GM12878 (cell line): ENCODE data around the gene SEMA7A. TPM values are rescaled to one million over a fixed set of nuclear protein-coding genes. Genes with fewer than 3 reads are reported as not detected.

ENCODE experiments used
- ATF3 ChIP-seq: IDR thresholded peaks from 2 replicates; pipeline ENCODE4 v1.6.1; 2011; ENCODE audit warnings: low read depth, mild to moderate bottlenecking, low read length, moderate library complexity, borderline replicate concordance; ENCODE audit errors: extremely low read depth
- BACH1 ChIP-seq: fragments of 450-650 bp; IDR thresholded peaks from 2 replicates; pipeline ENCODE4 v1.6.1; 2017; ENCODE audit warnings: mild to moderate bottlenecking, borderline replicate concordance
- BHLHE40 ChIP-seq, 2 experiments: fragments of 450-650 bp in 1 of 2; IDR thresholded peaks; 2 replicates each; pipeline ENCODE4 v1.6.1; 2011 to 2017; ENCODE audit warnings: low read depth in 2 of 2, borderline replicate concordance in 1 of 2, improper control_type of control experiment in 1 of 2, low read length in 1 of 2, mild to moderate bottlenecking in 1 of 2
- BRCA1 ChIP-seq: IDR thresholded peaks from 2 replicates; pipeline ENCODE4 v1.6.1; 2011; ENCODE audit warnings: low read depth, low read length, improper control_type of control experiment
- CBX5 ChIP-seq: sonication (generic); IDR thresholded peaks from 2 replicates; pipeline ENCODE4 v1.6.1; 2016; ENCODE audit warnings: low read depth, moderate library complexity, mild to moderate bottlenecking, inconsistent platforms
- CHD2 ChIP-seq: IDR thresholded peaks from 2 replicates; pipeline ENCODE4 v1.6.1; 2011; ENCODE audit warnings: low read depth, low read length, improper control_type of control experiment, borderline replicate concordance
- E2F4 ChIP-seq: IDR thresholded peaks from 2 replicates; pipeline ENCODE4 v1.6.1; 2012; ENCODE audit warnings: low read depth, low read length, improper control_type of control experiment
- EED ChIP-seq: sonication (generic); IDR thresholded peaks from 2 replicates; pipeline ENCODE4 v1.6.1; 2016; ENCODE audit warnings: antibody characterized with exemption, low read depth
- EZH2 ChIP-seq: IDR thresholded peaks from 2 replicates; pipeline ENCODE4 v1.6.1; 2012; ENCODE audit warnings: low read depth, mild to moderate bottlenecking, control low read depth, inconsistent platforms, low read length, borderline replicate concordance; ENCODE audit not compliant: control insufficient read depth
- IKZF1 ChIP-seq: fragments of 450-650 bp; conservative IDR thresholded peaks from 2 replicates; pipeline ENCODE4 v1.6.1; 2017; ENCODE audit warnings: antibody characterized with exemption, mild to moderate bottlenecking
- IRF3 ChIP-seq: fragments of 450-650 bp; IDR thresholded peaks from 2 replicates; pipeline ENCODE4 v1.6.1; 2014; ENCODE audit warnings: mild to moderate bottlenecking
- LARP7 ChIP-seq: fragments of 450-650 bp; IDR thresholded peaks from 2 replicates; pipeline ENCODE4 v1.6.1; 2017; ENCODE audit warnings: mild to moderate bottlenecking
- MEF2A ChIP-seq: IDR thresholded peaks from 2 replicates; pipeline ENCODE4 v1.6.1; 2011; ENCODE audit warnings: low read depth, mild to moderate bottlenecking, low read length, moderate library complexity; ENCODE audit not compliant: insufficient read depth
- MLLT1 ChIP-seq: fragments of 450-650 bp; IDR thresholded peaks from 2 replicates; pipeline ENCODE4 v1.6.1; 2016; ENCODE audit warnings: mild to moderate bottlenecking
- NBN ChIP-seq: fragments of 450-650 bp; IDR thresholded peaks from 2 replicates; pipeline ENCODE4 v1.6.1; 2016
- NFIC ChIP-seq: IDR thresholded peaks from 2 replicates; pipeline ENCODE4 v1.6.1; 2012; ENCODE audit warnings: low read depth, mild to moderate bottlenecking, inconsistent platforms, low read length, moderate library complexity
- NR2F1 ChIP-seq: fragments of 450-650 bp; conservative IDR thresholded peaks from 2 replicates; pipeline ENCODE4 v1.6.1; 2017; ENCODE audit warnings: mild to moderate bottlenecking
- NRF1 ChIP-seq: conservative IDR thresholded peaks from 2 replicates; pipeline ENCODE4 v1.6.1; 2011; ENCODE audit warnings: mild to moderate bottlenecking, low read depth, low read length, improper control_type of control experiment
- PAX5 ChIP-seq: IDR thresholded peaks from 2 replicates; pipeline ENCODE4 v1.6.1; 2011; ENCODE audit warnings: low read depth, low read length, borderline replicate concordance
- POLR2A ChIP-seq: IDR thresholded peaks from 2 replicates; pipeline ENCODE4 v1.6.1; 2011; ENCODE audit warnings: low read depth, mild to moderate bottlenecking, low read length
- POLR2AphosphoS5 ChIP-seq: IDR thresholded peaks from 2 replicates; pipeline ENCODE4 v1.6.1; 2011; ENCODE audit warnings: mild to moderate bottlenecking, low read length, inconsistent platforms
- SIX5 ChIP-seq: IDR thresholded peaks from 2 replicates; pipeline ENCODE4 v1.6.1; 2011; ENCODE audit warnings: mild to moderate bottlenecking, low read depth, low read length, moderate library complexity; ENCODE audit not compliant: severe bottlenecking
- SMAD5 ChIP-seq: IDR thresholded peaks from 2 replicates; pipeline ENCODE4 v1.6.1; 2016; ENCODE audit warnings: antibody characterized with exemption, low read depth
- SMARCA5 ChIP-seq: fragments of 450-650 bp; IDR thresholded peaks from 2 replicates; pipeline ENCODE4 v1.6.1; 2017; ENCODE audit warnings: mild to moderate bottlenecking
- SUPT20H ChIP-seq: IDR thresholded peaks from 2 replicates; pipeline ENCODE4 v1.6.1; 2011; ENCODE audit warnings: low read depth, mild to moderate bottlenecking, low read length, moderate library complexity, borderline replicate concordance; ENCODE audit not compliant: control insufficient read depth
- USF1 ChIP-seq: IDR thresholded peaks from 2 replicates; pipeline ENCODE4 v1.6.1; 2011; ENCODE audit warnings: borderline replicate concordance, low read depth, mild to moderate bottlenecking, moderate library complexity, mixed read lengths, low read length; ENCODE audit not compliant: insufficient read depth; ENCODE audit errors: extremely low read length
- polyA plus RNA-seq, 11 experiments: library from polyadenylated mRNA; depleted of rRNA in 4 of 11; unstranded in 6 of 11; stranded (reverse) in 5 of 11; fragments of >200 nt; fragmentation: Nextera tagmentation in 4 of 11; fragmentation: Illumina TruSeq in 1 of 11; extraction: Ambion mirVana in 4 of 11; extraction: Trizol in 1 of 11; gene quantifications; 1 replicate in 1 of 11; 2 replicates in 10 of 11; pipeline versions ENCODE4 v1.2.1 to v1.2.3, GENCODE V29; 2011 to 2016; ENCODE audit warnings: inconsistent platforms in 2 of 11, missing spikeins in 2 of 11, low read depth in 1 of 11
- total RNA-seq, 4 experiments: library from RNA; depleted of rRNA in 3 of 4; stranded (reverse); fragments of >200 nt in 3 of 4; fragmentation: Illumina TruSeq in 1 of 4; extraction: Trizol in 1 of 4; gene quantifications; 2 replicates each; pipeline versions ENCODE4 v1.2.1 to v1.2.3, GENCODE V29; 2013 to 2021
- TF ChIP-seq, protein P1 (sequence below): IDR thresholded peaks from 2 replicates; pipeline ENCODE4 v1.6.1; 2011; ENCODE audit warnings: borderline replicate concordance, low read depth, mild to moderate bottlenecking, moderate library complexity, low read length; ENCODE audit not compliant: insufficient read depth, poor library complexity, severe bottlenecking

SEMA7A gene
- total and polyA plus RNA-seq, 10 of the 15 experiments (the other 5 are each of a cell fraction or from before 2014, with no cell fraction given), result 0.08 to 112 (median 53.5) TPM

DNA sequence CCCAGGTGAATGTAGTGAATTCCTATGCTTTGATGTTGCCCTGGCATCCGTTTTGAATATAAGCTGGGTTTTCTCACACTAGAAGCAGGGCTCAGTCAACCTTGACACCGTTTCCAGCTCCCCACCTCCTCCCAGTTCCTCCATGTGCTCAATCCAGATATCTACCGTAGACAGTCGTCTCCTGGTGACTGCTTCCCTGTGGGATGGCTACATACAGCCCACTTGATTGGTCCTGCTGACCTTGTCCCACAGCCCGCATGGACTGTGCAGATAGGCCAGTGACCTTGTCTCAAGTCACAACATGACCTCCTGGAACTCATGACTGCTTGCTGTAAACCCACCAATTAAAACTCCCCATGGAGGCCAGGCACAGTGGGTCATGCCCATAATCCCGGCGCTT, 8.1 kb downstream of the SEMA7A start (continued):
- TF ChIP-seq NFIC (no peak), BRCA1 (no peak), SMARCA5 (no peak), CBX5 (no peak), POLR2AphosphoS5 (0 out of 2 replicates have a peak, but pooled peaks have one; percentile 23), MLLT1 (no peak), BHLHE40 (IDR thresholded peaks at IDR 0.05; ENCODE audit: borderline replicate concordance in 1 of 2, low read depth in 2 of 2, low read length in 1 of 2) (no peak), EED (peak; percentile 63), E2F4 (no peak), SUPT20H (no peak), ATF3 (no peak), SMAD5 (no peak), NBN (no peak), PAX5 (peak; percentile 77; the same call in 1 of the 2 replicates), CHD2 (no peak), NR2F1 (peak; percentile 43; the same call in 1 of the 2 replicates), IKZF1 (peak; percentile 41; the same call in 1 of the 2 replicates), LARP7 (no peak), USF1 (no peak), EZH2 (no peak), POLR2A (peak; percentile 41; the same call in 1 of the 2 replicates), NRF1 (no peak), IRF3 (no peak), BACH1 (no peak; the same call in 1 of the 2 replicates), SIX5 (no peak), MEF2A (no peak)
- TF ChIP-seq, protein P1, sequence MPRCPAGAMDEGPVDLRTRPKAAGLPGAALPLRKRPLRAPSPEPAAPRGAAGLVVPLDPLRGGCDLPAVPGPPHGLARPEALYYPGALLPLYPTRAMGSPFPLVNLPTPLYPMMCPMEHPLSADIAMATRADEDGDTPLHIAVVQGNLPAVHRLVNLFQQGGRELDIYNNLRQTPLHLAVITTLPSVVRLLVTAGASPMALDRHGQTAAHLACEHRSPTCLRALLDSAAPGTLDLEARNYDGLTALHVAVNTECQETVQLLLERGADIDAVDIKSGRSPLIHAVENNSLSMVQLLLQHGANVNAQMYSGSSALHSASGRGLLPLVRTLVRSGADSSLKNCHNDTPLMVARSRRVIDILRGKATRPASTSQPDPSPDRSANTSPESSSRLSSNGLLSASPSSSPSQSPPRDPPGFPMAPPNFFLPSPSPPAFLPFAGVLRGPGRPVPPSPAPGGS, result no peak
